Measurements from ENCODE around the gene SHC3.

Gene SHC3

GRCh38 chr9:89115426-89115825, 63.2 kb downstream of the SHC3 start:
- no peak overlapping the region for H3K27ac ChIP-seq

GRCh38 chr9:89114741-89115140, 63.9 kb downstream of the SHC3 start:
- H3K27ac ChIP-seq = no peak overlapping the region
- DNase-seq (ENCODE audit: low read depth, low spot score) = no peak

More at GRCh38 chr9:89115426-89115825, 63.2 kb downstream of the SHC3 start:
- DNase-seq (ENCODE audit: low read depth, low spot score) = no peak

GRCh38 chr9:89113851-89114250, 64.8 kb downstream of the SHC3 start:
- no peak for DNase-seq (ENCODE audit: low read depth, low spot score)

GRCh38 chr9:89112243-89112642, 66.4 kb downstream of the SHC3 start:
- no peak for DNase-seq (ENCODE audit: low read depth, low spot score)
- H3K27ac ChIP-seq = no peak overlapping the region

More at GRCh38 chr9:89113851-89114250, 64.8 kb downstream of the SHC3 start:
- H3K27ac ChIP-seq = no peak overlapping the region

- H3K27ac ChIP-seq = peak overlapping the region; percentile 24
- DNase-seq (ENCODE audit: low read depth, low spot score) = peak; percentile 52
Observed at GRCh38 chr9:89109666-89110065, 69.0 kb downstream of the SHC3 start.

GRCh38 chr9:89107406-89107805, 71.2 kb downstream of the SHC3 start:
- no peak for DNase-seq (ENCODE audit: low read depth, low spot score)
- H3K27ac ChIP-seq = no peak overlapping the region

- H3K27ac ChIP-seq = no peak overlapping the region
- no peak for DNase-seq (ENCODE audit: low read depth, low spot score)
Observed at GRCh38 chr9:89106224-89106851, 72.3 kb downstream of the SHC3 start.

GRCh38 chr9:89104821-89105220, 73.8 kb downstream of the SHC3 start:
- no peak for DNase-seq (ENCODE audit: low read depth, low spot score)
- no peak overlapping the region for H3K27ac ChIP-seq

GRCh38 chr9:89097219-89097618, 81.4 kb downstream of the SHC3 start:
- no peak for DNase-seq (ENCODE audit: low read depth, low spot score)
- no peak overlapping the region for H3K27ac ChIP-seq

- no peak for DNase-seq (ENCODE audit: low read depth, low spot score)
- no peak overlapping the region for H3K27ac ChIP-seq
Observed at GRCh38 chr9:89096807-89097206, 81.8 kb downstream of the SHC3 start.

- DNase-seq (ENCODE audit: low read depth, low spot score) = no peak
Observed at GRCh38 chr9:89095761-89096528, 82.7 kb downstream of the SHC3 start.

GRCh38 chr9:89093201-89093975, 85.2 kb downstream of the SHC3 start:
- no peak for DNase-seq (ENCODE audit: low read depth, low spot score)
- no peak overlapping the region for H3K27ac ChIP-seq

More at GRCh38 chr9:89095761-89096528, 82.7 kb downstream of the SHC3 start:
- no peak overlapping the region for H3K27ac ChIP-seq

- H3K27ac ChIP-seq = no peak overlapping the region
- DNase-seq (ENCODE audit: low read depth, low spot score) = no peak
Observed at GRCh38 chr9:89089176-89089575, 89.4 kb downstream of the SHC3 start.

- DNase-seq (ENCODE audit: low read depth, low spot score) = no peak
- H3K27ac ChIP-seq = no peak overlapping the region
Observed at GRCh38 chr9:89083626-89084025, 95.0 kb downstream of the SHC3 start.

GRCh38 chr9:89080193-89080592, 98.4 kb downstream of the SHC3 start:
- no peak overlapping the region for H3K27ac ChIP-seq
- DNase-seq (ENCODE audit: low read depth, low spot score) = no peak

GRCh38 chr9:89079391-89079790, 99.2 kb downstream of the SHC3 start:
- no peak for DNase-seq (ENCODE audit: low read depth, low spot score)

GRCh38 chr9:89078860-89079259, 99.8 kb downstream of the SHC3 start:
- no peak overlapping the region for H3K27ac ChIP-seq
- DNase-seq (ENCODE audit: low read depth, low spot score) = no peak

More at GRCh38 chr9:89079391-89079790, 99.2 kb downstream of the SHC3 start:
- H3K27ac ChIP-seq = no peak overlapping the region

GRCh38 chr9:89078421-89078820, 100.2 kb downstream of the SHC3 start:
- no peak overlapping the region for H3K27ac ChIP-seq
- no peak for DNase-seq (ENCODE audit: low read depth, low spot score)

- H3K27ac ChIP-seq = no peak overlapping the region
- no peak for DNase-seq (ENCODE audit: low read depth, low spot score)
Observed at GRCh38 chr9:89077519-89077918, 101.1 kb downstream of the SHC3 start.

- H3K27ac ChIP-seq = no peak overlapping the region
Observed at GRCh38 chr9:89073397-89073796, 105.2 kb downstream of the SHC3 start.

GRCh38 chr9:89071591-89071990, 107.0 kb downstream of the SHC3 start:
- no peak for DNase-seq (ENCODE audit: low read depth, low spot score)
- H3K27ac ChIP-seq = no peak overlapping the region

More at GRCh38 chr9:89073397-89073796, 105.2 kb downstream of the SHC3 start:
- DNase-seq (ENCODE audit: low read depth, low spot score) = no peak
